Neuronal stem cell (in vitro differentiated cells): ENCODE data around the gene ITGB5.

Experiments
- DNase-seq: peaks from one replicate; pipeline ENCODE4 v3.0.0-alpha.2; 2013; ENCODE audit warnings: low spot score
- H2AFZ ChIP-seq: one replicate; pipeline ENCODE4 v1.6.1; 2013; ENCODE audit warnings: mild to moderate bottlenecking, low read length, inconsistent platforms
- H2AK5ac ChIP-seq: 2 replicates; pipeline ENCODE4 v1.6.1; 2013; ENCODE audit warnings: low read depth, mild to moderate bottlenecking, inconsistent platforms, low read length, moderate library complexity, mixed read lengths
- H2BK120ac ChIP-seq: 2 replicates; pipeline ENCODE4 v1.6.1; 2013; ENCODE audit warnings: low read depth, mild to moderate bottlenecking, inconsistent platforms, low read length, moderate library complexity, mixed read lengths
- H2BK12ac ChIP-seq: one replicate; pipeline ENCODE4 v1.6.1; 2013; ENCODE audit warnings: low read length, inconsistent platforms
- H2BK15ac ChIP-seq: 2 replicates; pipeline ENCODE4 v1.6.1; 2013; ENCODE audit warnings: mild to moderate bottlenecking, low read length, inconsistent platforms, mixed read lengths
- H2BK5ac ChIP-seq: one replicate; pipeline ENCODE4 v1.6.1; 2013; ENCODE audit warnings: inconsistent platforms, mild to moderate bottlenecking, low read length, moderate library complexity
- H3K14ac ChIP-seq: one replicate; pipeline ENCODE4 v1.6.1; 2013; ENCODE audit warnings: low read length, inconsistent platforms
- H3K18ac ChIP-seq: 2 replicates; pipeline ENCODE4 v1.6.1; 2013; ENCODE audit warnings: low read length, inconsistent platforms
- H3K23ac ChIP-seq: 2 replicates; pipeline ENCODE4 v1.6.1; 2013; ENCODE audit warnings: low read depth, mild to moderate bottlenecking, mixed read lengths, low read length, inconsistent platforms; ENCODE audit not compliant: poor library complexity
- H3K27ac ChIP-seq: replicated peaks from 3 replicates; pipeline ENCODE4 v1.5.1; 2013; ENCODE audit warnings: low read length, inconsistent platforms
- H3K27me3 ChIP-seq, 3 experiments: 2 replicates each; pipeline ENCODE4 v1.6.1; 2013; ENCODE audit warnings: low read length in 3 of 3, mild to moderate bottlenecking in 2 of 3, inconsistent platforms in 1 of 3, low read depth in 1 of 3, mixed read lengths in 1 of 3, moderate library complexity in 1 of 3; ENCODE audit not compliant: control insufficient read depth in 3 of 3, insufficient read depth in 3 of 3
- H3K36me3 ChIP-seq, 2 donors: replicated peaks in 1 of 2; 2 replicates each; pipeline ENCODE4 v1.6.1; 2013; ENCODE audit warnings: low read length in 2 of 2; ENCODE audit not compliant: control insufficient read depth in 2 of 2, insufficient read depth in 2 of 2
- H3K4ac ChIP-seq: 2 replicates; pipeline ENCODE4 v1.6.1; 2013; ENCODE audit warnings: inconsistent platforms, mild to moderate bottlenecking, low read length, moderate library complexity
- H3K4me1 ChIP-seq, 2 donors: 1 replicate in 1 of 2; 2 replicates in 1 of 2; pipeline ENCODE4 v1.6.1; 2013; ENCODE audit warnings: low read length in 2 of 2, low read depth in 1 of 2; ENCODE audit not compliant: control insufficient read depth in 2 of 2, insufficient read depth in 1 of 2
- H3K4me2 ChIP-seq: one replicate; pipeline ENCODE4 v1.6.1; 2013; ENCODE audit warnings: mild to moderate bottlenecking, low read length, inconsistent platforms; ENCODE audit not compliant: insufficient read depth, poor library complexity, severe bottlenecking
- H3K4me3 ChIP-seq, 2 donors: 2 replicates each; pipeline ENCODE4 v1.5.1; 2013; ENCODE audit warnings: low read length in 2 of 2, mild to moderate bottlenecking in 2 of 2, inconsistent platforms in 1 of 2, moderate library complexity in 1 of 2
- H3K79me1 ChIP-seq: one replicate; pipeline ENCODE4 v1.6.1; 2013; ENCODE audit warnings: low read depth, mild to moderate bottlenecking, inconsistent platforms, low read length, moderate library complexity
- H3K9ac ChIP-seq: one replicate; pipeline ENCODE4 v1.6.1; 2013; ENCODE audit warnings: mild to moderate bottlenecking, low read depth, low read length, inconsistent platforms; ENCODE audit not compliant: poor library complexity
- H3K9me3 ChIP-seq, 2 donors: replicated peaks in 1 of 2; 2 replicates each; pipeline versions ENCODE3 to v1.6.1; 2013; ENCODE audit warnings: low read length in 2 of 2, mild to moderate bottlenecking in 2 of 2, inconsistent platforms in 1 of 2, low read depth in 1 of 2, mixed read lengths in 1 of 2, moderate library complexity in 1 of 2; ENCODE audit not compliant: control insufficient read depth in 2 of 2, insufficient read depth in 1 of 2
- H4K8ac ChIP-seq: one replicate; pipeline ENCODE4 v1.6.1; 2013; ENCODE audit warnings: low read depth, mild to moderate bottlenecking, inconsistent platforms, low read length, moderate library complexity
- H4K91ac ChIP-seq: one replicate; pipeline ENCODE4 v1.6.1; 2013; ENCODE audit warnings: low read length, low read depth, mild to moderate bottlenecking, inconsistent platforms; ENCODE audit not compliant: poor library complexity
- WGBS, 2 donors: extraction: QIAGEN DNeasy Blood & Tissue Kit; methylation state at CpG; one replicate each; pipeline ENCODE4 v1.1.7; 2013; ENCODE audit warnings: missing lambda C conversion rate in 2 of 2, mixed read lengths in 1 of 2; ENCODE audit not compliant: insufficient read length in 2 of 2, insufficient replicate concordance in 1 of 2; ENCODE audit errors: extremely low coverage in 2 of 2; 5-methylcytosine and 5-hydroxymethylcytosine counted together

Gene ITGB5

DNA sequence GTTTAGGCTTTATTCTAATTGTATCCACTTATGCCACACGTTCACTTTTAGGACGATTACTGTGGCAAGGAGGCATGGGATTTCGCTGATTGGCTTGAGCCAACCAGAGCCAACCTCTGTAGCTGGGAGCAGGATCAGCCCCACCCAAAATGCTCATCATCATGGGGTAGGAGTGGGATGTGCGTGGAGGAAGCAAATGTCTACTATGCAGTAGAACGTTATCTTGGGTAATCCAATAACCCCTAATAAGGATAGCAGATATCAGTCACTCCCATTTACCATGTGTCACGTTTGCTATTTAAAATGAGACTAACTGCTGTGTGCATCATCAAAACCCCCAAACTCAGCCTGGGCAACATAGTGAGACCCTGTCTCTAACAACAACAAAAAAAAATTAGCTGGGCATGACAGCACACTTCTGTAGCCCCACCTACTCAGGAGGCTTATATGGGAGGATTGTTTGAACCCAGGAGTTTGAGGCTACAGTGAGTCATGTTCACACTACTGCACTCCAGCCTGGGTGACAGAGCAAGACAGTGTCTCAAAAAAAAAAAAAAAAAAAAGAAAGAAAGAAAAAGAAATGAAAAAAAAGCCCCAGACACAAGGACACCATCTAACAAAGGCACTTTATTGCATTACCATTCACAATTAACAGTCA, 17.8 kb upstream of the ITGB5 start:
- Histone ChIP-seq H4K8ac (no peak overlapping the region), H2BK15ac (no peak overlapping the region), H2BK12ac (no peak overlapping the region), H3K4ac (no peak overlapping the region), H3K9ac (no peak overlapping the region), H3K4me2 (no peak overlapping the region), H2BK120ac (no peak overlapping the region), H3K36me3 (no peaks in the 10 kb centered on the region), H4K91ac (no peak overlapping the region), H3K27me3 (peaks cover 0 to 24% (median 0%) of the 10 kb centered on the region in 3 experiments), H2BK5ac (no peak overlapping the region), H3K27ac (no peak overlapping the region), H2AFZ (no peak overlapping the region), H2AK5ac (no peak overlapping the region), H3K9me3 (no peaks in the 10 kb centered on the region), H3K18ac (no peak overlapping the region), H3K23ac (no peak overlapping the region), H3K4me1 (peaks cover 0 to 6% of the 10 kb centered on the region in 2 donors), H3K4me3 (no peak overlapping the region), H3K79me1 (no peaks in the 10 kb centered on the region), H3K14ac (no peak overlapping the region)
- WGBS, 2 donors = no CpG with 5 or more reads among the region's 6 CpGs
- no peak for DNase-seq

DNA sequence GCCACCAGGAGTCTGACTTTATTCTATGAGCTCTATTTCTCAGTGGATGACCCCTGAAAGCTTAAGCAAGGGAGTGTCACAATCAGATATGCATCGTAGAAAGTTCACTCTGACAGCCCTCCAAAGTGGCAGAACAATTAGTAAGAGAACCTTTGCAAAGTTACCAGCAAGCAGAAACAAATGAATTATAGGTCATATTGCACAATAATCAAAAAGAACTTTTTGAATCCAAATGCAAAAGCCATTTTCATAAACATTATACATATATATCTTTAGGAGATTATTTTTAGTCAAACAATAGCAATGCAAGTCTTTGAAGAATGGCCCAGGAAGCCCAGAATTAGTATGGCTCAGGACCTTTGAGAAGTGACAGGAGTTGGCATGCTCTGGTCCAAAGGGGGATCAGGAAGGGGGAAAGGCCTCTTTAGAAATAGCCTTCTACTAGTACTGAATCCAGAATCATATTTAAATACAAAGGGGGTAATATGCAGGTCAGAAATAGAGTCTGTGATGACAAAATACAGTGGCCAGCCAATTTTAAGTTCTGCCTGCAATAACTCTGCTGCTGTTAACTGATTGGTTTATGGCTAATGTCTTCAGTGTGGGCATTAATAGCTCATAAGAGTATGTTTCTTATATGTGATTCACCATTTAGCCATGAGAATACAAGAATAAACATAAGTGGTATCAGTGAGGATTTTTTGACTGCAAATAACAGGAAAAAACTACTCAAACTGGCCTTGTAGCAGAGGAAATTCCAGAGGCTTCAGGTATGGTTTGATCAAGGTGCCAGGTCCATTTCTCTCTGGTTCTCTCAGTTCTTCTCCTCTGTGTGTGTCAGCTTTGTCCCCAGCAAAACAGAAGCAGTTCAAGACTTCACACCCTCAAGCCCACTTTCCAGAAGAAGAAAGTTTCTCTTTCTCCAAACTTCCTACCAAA, 17.0 kb upstream of the ITGB5 start:
- no peak overlapping the region for H4K8ac ChIP-seq
- H2AK5ac ChIP-seq = no peak overlapping the region

DNA sequence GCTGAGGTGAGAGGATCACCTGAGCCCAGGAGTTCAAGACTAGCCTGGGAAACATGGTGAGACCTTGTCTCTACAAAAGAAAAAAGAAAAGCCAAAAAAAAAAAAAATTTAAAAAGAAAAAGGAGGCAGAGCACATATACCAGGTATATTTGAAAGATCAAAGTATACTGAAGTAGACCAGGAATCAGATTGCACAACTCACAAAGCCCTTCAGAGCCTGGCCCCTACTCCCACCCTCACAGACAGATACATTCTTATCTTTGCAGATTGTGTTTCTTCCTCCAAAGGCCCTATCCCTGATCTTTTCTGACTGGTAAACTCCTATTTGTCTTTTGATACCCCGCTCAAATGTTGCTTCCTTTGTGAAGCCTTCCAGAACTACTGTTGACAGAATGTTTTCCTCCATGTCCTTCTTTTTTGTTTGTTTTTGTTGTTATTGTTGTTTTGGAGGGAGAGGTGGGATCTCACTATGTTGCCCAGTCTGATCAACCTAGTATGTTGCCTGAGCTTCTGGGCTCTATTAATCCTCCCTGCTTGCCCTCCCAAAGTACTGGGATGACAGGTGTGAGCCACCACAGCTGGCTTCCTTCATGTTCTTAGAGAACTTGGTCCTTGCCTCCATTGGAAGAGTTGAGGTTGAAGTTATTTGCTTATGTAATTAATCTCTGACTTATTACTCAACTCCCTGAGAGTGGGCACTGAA, 9.8 kb upstream of the ITGB5 start:
- H3K79me1 ChIP-seq = no peaks in the 10 kb centered on the region
- no CpG with 5 or more reads among the region's 1 CpG for WGBS, 2 donors

More for the DNA sequence above, 17.0 kb upstream of the ITGB5 start:
- H3K23ac ChIP-seq = no peak overlapping the region
- H3K9me3 ChIP-seq = no peaks in the 10 kb centered on the region
- no peak overlapping the region for H4K91ac ChIP-seq
- H2BK5ac ChIP-seq = no peak overlapping the region
- no peak overlapping the region for H2BK15ac ChIP-seq
- WGBS, 2 donors = no CpG with 5 or more reads among the region's 1 CpG
- no peak overlapping the region for H3K4me3 ChIP-seq
- H3K14ac ChIP-seq = no peak overlapping the region
- no peak overlapping the region for H3K18ac ChIP-seq
- no peak overlapping the region for H2BK120ac ChIP-seq
- H3K9ac ChIP-seq = no peak overlapping the region
- no peak overlapping the region for H3K27ac ChIP-seq
- no peak overlapping the region for H3K4ac ChIP-seq
- H3K79me1 ChIP-seq = no peaks in the 10 kb centered on the region
- H3K27me3 ChIP-seq = peaks cover 0 to 23% (median 0%) of the 10 kb centered on the region in 3 experiments
- no peak overlapping the region for H2AFZ ChIP-seq
- H3K36me3 ChIP-seq = no peaks in the 10 kb centered on the region
- no peak overlapping the region for H2BK12ac ChIP-seq
- DNase-seq = no peak
- H3K4me2 ChIP-seq = no peak overlapping the region
- peaks cover 0 to 6% of the 10 kb centered on the region in 2 donors for H3K4me1 ChIP-seq

More for the DNA sequence above, 9.8 kb upstream of the ITGB5 start:
- Histone ChIP-seq H2BK15ac (no peak overlapping the region), H3K23ac (no peak overlapping the region), H4K8ac (no peak overlapping the region), H3K27me3 (peaks cover 0 to 4% (median 0%) of the 10 kb centered on the region in 3 experiments), H3K4me1 (no peaks in the 10 kb centered on the region), H2BK120ac (no peak overlapping the region), H3K27ac (no peak overlapping the region), H3K9me3 (no peaks in the 10 kb centered on the region), H3K4me3 (no peak overlapping the region), H2AFZ (no peak overlapping the region), H3K18ac (no peak overlapping the region), H3K4ac (no peak overlapping the region), H2BK5ac (no peak overlapping the region), H4K91ac (no peak overlapping the region), H3K9ac (no peak overlapping the region), H2BK12ac (no peak overlapping the region), H3K14ac (no peak overlapping the region), H3K4me2 (no peak overlapping the region), H3K36me3 (no peaks in the 10 kb centered on the region), H2AK5ac (no peak overlapping the region)
- no peak for DNase-seq
